Thyroid gland (tissue), 4 donors: Measurements from ENCODE around the gene IL36A.

Experiments
- POLR2A ChIP-seq, 2 donors: fragments of 450-650 bp; IDR thresholded peaks; one replicate each; pipeline ENCODE4 v1.6.1; 2017; ENCODE audit warnings: antibody characterized with exemption in 2 of 2, mild to moderate bottlenecking in 2 of 2, moderate library complexity in 1 of 2
- TF ChIP-seq, protein P1 (sequence below), 6 experiments: fragments of 200-600 bp in 3 of 6; fragments of 450-650 bp in 3 of 6; sonication (generic) in 3 of 6; IDR thresholded peaks; one replicate each; pipeline ENCODE4 v1.5.1; 2016 to 2019; ENCODE audit warnings: antibody characterized with exemption in 6 of 6, mild to moderate bottlenecking in 2 of 6, inconsistent platforms in 1 of 6, moderate library complexity in 1 of 6

DNA sequence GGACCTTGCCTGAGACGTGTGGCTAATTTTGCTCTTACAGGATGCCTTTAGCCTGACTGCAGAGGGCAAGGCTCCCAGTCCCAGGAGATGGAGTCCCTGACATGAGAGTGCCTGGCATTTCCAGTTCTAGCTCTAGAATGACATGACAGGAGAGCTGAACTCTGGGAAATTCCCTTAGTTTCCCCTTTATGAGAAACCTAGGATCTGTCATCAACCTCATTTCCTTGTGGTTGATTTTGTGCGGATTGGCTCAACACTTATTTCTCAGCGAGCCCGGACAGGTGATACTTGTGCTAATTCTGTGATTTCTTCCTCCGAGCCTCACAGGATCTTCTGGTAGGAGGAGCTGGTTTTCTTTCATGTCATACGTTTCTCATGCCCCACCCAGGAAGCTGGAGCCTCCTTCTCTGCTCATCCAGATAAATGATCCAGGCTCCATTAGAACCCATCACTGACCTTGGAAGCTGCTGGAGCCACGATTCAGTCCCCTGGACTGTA is 27.7 kb upstream of the IL36A start, which contains the start of gene IL36G:
- TF ChIP-seq, protein P1, sequence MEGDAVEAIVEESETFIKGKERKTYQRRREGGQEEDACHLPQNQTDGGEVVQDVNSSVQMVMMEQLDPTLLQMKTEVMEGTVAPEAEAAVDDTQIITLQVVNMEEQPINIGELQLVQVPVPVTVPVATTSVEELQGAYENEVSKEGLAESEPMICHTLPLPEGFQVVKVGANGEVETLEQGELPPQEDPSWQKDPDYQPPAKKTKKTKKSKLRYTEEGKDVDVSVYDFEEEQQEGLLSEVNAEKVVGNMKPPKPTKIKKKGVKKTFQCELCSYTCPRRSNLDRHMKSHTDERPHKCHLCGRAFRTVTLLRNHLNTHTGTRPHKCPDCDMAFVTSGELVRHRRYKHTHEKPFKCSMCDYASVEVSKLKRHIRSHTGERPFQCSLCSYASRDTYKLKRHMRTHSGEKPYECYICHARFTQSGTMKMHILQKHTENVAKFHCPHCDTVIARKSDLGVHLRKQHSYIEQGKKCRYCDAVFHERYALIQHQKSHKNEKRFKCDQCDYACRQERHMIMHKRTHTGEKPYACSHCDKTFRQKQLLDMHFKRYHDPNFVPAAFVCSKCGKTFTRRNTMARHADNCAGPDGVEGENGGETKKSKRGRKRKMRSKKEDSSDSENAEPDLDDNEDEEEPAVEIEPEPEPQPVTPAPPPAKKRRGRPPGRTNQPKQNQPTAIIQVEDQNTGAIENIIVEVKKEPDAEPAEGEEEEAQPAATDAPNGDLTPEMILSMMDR (IDR thresholded peaks at IDR 0.05) = no peak
- TF ChIP-seq POLR2A (IDR thresholded peaks at IDR 0.05) = no peak
